Dermis blood vessel endothelial cell (primary cell): ENCODE results near the gene ODF2. TPM values are rescaled to one million over a fixed set of nuclear protein-coding genes. Genes with fewer than 3 reads are reported as not detected.
A peak's percentile ranks its signal among the peaks of the same experiment; 100 is the strongest.
"Not testable (repeated sequence)": the region's sequence is repeated elsewhere in the genome, so short reads cannot be mapped to it uniquely, and the experiment has no call there.

Source experiments
- DNase-seq: peaks from one replicate; pipeline ENCODE4 v3.0.0; 2010
- total RNA-seq: library from RNA; depleted of rRNA; stranded (reverse); fragments of >200 nt; gene quantifications from 2 replicates; pipeline ENCODE4 v1.2.3, GENCODE V29; 2014

Gene ODF2
- 44.2 and 55.7 TPM in 2 replicates for total RNA-seq

- peak; percentile 97 for DNase-seq
These were observed at the start of gene ODF2 for GRCh38 chr9:128455849-128456612. ODF2 (plus strand) TSS chr9:128456006; CDS start chr9:128456092, 86 bp downstream.

GRCh38 chr9:128406848-128407391 is 48.9 kb upstream of the ODF2 start:
- DNase-seq = no peak

DNA sequence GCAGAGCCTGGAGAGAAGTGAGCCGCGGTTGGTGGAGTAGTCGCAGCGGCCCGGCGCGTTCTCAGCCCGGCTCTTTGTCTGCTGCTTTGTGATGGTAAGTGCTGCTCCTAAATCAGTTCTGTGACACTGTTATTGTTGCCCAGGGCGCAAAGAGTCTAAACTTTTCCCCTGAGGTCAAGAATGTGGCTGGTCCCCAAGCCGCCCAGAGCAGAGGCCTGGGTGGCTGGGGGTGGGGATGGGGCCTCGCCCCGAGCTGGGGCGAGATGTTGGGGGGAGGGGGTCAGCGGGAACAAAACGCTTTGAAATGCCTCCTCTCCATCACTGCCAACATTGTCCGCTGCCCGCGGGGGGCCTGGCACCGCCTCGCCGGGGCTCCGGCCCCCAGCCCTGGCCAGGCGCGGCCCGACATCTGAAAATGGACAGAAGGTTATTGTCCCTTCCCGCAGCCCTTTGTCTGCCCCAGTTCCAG is 46.8 kb upstream of the ODF2 start:
- no peak for DNase-seq

DNA sequence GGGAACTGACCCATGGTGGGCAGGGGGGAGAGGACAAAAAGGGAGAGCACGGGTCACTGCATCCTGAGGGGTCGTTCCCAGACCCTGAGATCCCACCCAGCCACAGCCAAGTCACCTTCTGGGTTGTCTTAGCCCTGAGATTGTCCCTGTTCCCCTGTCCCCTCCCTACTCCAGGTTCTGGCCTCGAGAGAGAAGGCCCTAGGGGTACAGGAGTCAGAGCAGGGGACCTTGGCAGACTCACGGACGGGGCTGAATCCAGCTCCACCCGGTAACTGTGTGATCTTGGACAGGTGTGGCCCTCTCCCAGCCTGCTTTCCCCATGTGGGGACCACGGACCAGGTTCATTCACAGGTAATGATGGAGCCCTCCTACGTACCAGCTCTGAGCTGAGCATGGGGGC is 46.4 kb upstream of the ODF2 start:
- DNase-seq = no peak

- DNase-seq = peak; percentile 63
These were observed 45.8 kb upstream of the ODF2 start for GRCh38 chr9:128409978-128410377.

GRCh38 chr9:128411364-128412119 is 44.3 kb upstream of the ODF2 start:
- no peak for DNase-seq

GRCh38 chr9:128412120-128412790 is 43.6 kb upstream of the ODF2 start:
- DNase-seq = peak; percentile 71

GRCh38 chr9:128413728-128414127 is 42.1 kb upstream of the ODF2 start:
- not testable (repeated sequence) for DNase-seq

DNA sequence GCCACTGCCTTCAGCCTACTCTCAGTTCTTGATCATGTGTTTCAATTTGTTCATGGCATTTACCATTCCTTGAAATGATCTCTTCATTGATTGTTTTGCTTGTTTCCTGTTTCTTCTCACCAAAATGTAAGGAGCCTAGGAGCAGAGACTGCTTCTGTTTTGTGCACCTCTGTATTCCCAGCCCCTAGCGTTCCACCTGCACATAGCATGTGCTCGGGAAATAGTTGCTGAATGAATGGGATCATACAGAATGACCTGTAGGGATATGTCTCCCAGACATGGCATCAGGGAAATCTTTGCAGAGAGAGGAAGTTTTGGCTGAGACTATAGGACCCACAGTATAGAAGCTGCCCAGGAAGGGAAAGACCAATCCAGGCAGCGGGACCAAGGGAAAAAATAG is 41.3 kb upstream of the ODF2 start:
- peak; percentile 28 for DNase-seq

DNA sequence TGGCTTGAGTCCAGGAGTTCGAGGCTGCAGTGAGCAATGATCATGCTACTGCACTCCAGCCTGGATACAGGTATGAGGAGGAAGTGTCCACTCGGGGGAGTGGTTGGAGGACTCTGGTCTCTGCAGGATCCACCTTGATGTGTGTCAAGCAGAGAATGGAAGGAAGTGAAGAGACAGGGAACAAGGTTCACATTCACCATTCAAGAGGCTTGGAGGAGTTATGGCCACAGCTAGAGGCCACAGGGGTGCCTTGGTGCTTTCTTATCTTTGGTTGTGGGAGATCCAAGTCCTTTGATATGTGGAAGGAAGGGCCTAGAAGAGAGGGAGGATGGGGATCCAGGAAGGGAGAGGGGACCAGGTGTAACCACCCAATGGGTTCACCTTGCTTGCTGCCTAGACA is 40.5 kb upstream of the ODF2 start:
- no peak for DNase-seq

- DNase-seq = no peak
These were observed 39.8 kb upstream of the ODF2 start for GRCh38 chr9:128416014-128416413.

DNA sequence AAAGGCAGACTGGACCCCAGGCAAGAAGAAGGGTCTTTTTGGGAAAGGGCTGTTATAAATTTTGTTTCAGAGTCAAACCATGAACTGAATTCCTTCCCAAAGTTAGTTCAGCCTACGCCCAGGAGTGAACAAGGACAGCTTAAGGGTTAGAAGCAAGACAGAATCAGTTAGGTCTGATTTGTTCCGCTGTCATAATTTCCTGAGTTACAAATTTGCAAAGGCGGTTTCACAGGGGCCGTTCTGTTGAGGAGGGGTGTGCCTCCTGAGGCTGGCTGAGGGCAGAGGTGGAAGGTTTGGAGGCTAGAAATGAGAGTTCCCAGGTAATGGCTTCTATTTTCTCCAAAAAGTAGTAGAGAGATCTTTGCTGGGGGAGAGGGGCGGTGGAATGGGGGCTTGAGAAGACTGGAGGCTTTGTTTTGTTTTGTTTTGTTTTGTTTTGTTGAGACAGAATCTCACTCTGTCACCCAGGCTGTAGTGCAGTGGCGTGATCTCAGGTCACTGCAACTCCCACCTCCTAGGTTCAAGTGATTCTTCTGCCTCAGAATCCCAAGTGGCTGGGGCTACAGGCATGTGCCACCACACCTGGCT is 39.3 kb upstream of the ODF2 start:
- no peak for DNase-seq

DNA sequence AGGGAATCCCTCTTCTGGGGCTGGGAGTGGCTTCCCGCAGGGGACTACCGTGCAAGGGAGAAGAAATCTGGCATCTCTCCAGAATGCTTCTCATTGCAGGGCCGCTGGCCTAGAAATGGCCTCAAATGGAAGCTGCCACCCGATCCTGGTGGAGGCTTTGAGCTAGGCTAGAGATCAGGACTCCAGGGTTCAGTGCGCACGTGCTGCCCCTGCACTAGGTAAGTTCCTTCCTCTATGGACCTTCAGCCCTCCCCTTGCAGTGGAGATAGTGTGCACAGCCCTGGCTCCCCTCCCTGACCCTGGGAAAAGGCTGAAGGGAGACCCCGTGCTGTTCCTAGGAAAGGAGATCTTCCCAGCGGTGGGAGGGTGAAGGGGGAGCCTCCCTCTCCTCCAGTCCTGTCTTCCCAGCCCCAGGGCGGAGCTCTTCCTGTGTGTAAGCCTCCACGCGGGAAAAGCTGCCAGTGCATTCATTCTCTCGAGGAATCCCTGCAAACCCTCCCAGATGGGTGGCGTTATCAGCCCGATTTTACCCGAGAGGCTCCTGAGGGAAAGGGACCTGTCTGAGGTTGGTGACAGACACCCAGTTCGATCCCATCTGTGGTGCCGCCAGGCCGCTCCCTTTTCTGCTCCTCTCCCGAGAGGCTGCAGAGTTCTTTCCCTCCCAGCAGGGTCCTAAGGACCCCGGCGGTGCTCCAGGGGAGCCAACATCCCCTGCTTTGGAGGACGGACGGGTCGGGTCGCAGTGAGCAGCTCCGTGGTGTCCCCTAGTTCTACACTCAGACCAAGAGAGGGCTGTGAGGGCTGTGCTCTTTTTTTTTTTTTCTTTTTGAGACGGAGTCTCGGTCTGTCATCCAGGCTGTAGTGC is 36.5 kb upstream of the ODF2 start:
- DNase-seq = peak; percentile 34

DNA sequence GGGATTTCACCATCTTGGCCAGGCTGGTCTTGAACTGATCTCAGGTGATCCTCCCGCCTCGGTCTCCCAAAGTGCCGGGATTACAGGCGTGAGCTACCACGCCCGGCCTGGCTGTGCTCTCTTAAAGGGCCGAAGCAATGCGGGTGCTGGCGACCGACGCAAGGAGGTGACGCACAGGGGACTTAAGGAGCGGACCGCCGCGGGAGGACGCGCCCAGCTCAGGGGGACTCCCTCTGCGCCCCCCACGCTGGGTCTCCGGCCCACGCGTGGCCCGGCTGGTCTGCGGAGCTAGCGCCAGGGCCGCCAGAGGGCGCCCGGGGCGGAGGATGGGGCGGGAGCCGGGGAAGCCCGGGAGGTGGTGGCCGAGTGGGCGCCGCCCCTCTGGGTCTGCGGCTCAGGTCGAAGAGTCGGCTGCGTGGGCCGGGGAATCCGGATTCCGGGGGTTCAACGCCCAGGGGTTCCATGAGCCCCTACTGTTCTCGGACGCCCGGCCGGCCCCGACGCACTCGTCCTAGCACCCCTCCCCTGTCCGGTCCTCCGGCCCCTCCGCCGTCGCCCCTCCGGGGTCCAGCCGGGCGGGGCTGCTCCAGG is 35.7 kb upstream of the ODF2 start:
- peak; percentile 74 for DNase-seq

GRCh38 chr9:128420651-128421481 is 34.9 kb upstream of the ODF2 start, which contains the start of gene CERCAM:
CERCAM (plus strand) TSS chr9:128420857; CDS start chr9:128420878, 21 bp downstream.
- peak; percentile 53 for DNase-seq

DNA sequence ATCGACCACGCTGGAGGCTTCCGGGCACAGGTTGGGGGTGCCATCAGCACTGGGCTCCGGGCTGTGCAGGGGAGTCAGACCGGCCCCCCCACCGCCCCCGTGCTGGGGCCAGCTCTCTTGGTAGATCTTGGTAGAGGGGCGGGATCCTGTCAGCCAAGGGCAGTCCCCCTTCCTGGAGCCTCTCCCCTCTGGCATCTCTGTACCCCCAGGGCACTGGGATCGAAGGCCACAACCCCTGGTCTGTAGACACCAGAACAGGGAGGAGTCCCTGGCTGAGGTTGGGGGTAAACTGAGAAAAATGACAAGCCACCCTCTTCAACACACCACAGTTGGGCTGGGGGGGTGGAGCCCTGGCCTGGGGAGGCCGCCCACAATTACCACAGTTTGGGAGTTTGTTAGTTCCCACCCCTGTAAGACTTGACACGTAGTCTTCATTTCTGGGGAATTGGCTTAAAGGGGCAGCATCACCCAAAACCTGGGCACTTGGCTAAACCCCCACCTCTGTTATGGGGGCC is 34.3 kb upstream of the ODF2 start:
- no peak for DNase-seq

DNA sequence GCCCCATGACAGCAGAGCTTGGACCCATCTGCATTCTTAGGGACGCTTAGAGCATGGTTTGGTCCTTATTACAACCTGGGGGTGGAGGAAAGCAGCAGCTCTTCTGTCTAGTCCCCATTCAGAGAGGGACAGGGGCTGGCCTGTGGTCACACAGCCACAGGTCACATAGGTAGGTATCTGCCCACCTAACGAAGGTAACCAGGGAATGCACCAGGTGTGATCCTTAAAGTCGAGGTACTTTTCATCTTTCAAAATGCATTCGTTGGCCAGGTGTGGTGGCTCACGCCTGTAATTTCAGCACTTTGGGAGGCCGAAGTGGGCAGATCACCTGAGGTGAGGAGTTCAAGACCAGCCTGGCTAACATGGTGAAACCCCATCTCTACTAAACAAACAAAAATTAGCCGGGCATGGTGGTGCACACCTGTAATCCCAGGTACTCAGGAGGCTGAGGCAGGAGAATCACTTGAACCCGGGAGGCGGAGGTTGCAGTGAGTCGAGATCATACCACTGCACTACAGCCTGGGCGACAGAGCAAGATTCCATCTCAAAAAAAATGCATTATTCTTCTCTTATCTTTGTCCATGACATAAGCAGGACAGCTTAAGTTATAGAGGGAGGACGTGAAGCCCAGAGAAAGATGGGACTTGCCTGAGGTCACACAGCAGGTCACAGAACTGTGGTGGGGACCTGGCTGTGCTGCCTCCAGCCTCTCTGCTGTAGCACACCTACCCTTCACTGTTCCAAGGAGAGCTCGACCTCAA is 33.6 kb upstream of the ODF2 start:
- DNase-seq = not testable (repeated sequence)

- no peak for DNase-seq
These were observed 33.0 kb upstream of the ODF2 start for GRCh38 chr9:128422783-128423150.

GRCh38 chr9:128423356-128423755 is 32.5 kb upstream of the ODF2 start:
- not testable (repeated sequence) for DNase-seq
